ENCODE data around the gene ROS1. TPM values are rescaled to one million over a fixed set of nuclear protein-coding genes. Genes with fewer than 3 reads are reported as not detected.

The ROS1 gene
- polyA plus RNA-seq, 3 donors: not detected

DNA sequence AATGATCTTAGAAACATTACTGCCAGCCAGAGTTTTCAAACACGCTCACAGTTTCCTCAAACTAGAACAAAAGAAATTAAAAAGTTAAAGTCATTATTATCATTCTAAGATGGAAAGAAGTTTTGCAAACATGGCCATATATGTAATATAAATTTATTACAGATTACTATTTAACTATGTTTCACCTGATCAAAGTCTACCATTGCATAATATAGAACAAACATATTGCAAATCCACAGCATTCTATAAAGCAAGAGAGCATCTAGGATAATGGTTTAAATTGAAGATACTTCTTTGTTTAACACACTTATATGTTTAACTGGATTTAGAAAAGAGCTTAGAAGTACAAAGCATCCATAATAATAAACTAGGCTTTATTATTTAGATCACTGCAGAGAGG, 30.5 kb upstream of the ROS1 start:
- H4K20me1 ChIP-seq (ENCODE audit: insufficient read depth, low read length): no peaks in the 10 kb centered on the region
- no peak for TF ChIP-seq CTCF (IDR thresholded peaks at IDR 0.05)
- no peak overlapping the region for H3K27ac ChIP-seq (ENCODE audit: low read depth in 1 of 2, low read length in 2 of 2)
- H3K79me2 ChIP-seq (ENCODE audit: insufficient read depth, low read length): no peaks in the 10 kb centered on the region
- Mint-ChIP-seq H3K36me3 (no peaks in the 10 kb centered on the region), H3K27me3 (ENCODE audit: low read depth in 3 of 3) (peaks cover 0 to 7% (median 2%) of the 10 kb centered on the region in 3 donors), H3K4me1 (peaks cover 11% of the 10 kb centered on the region), H3K27ac (no peak overlapping the region), H3K4me3 (no peak overlapping the region), H3K9me3 (no peaks in the 10 kb centered on the region)
- no peaks in the 10 kb centered on the region for H3K27me3 ChIP-seq (ENCODE audit: control insufficient read depth in 2 of 2, insufficient read depth in 2 of 2, low read length in 2 of 2)
- H3K4me3 ChIP-seq (replicated peaks in 1 of 3; ENCODE audit: low read depth in 2 of 3, low read length in 3 of 3): no peak overlapping the region
- no peak overlapping the region for H3K9ac ChIP-seq (ENCODE audit: insufficient read depth, low read length, poor library complexity, severe bottlenecking)
- no peak overlapping the region for H3K4me2 ChIP-seq (replicated peaks; ENCODE audit: extremely low read depth, low read length, poor library complexity, severe bottlenecking)
- H3K4me1 ChIP-seq (ENCODE audit: control insufficient read depth in 1 of 2, insufficient read depth in 2 of 2, low read length in 2 of 2): peaks cover 8% of the 10 kb centered on the region in 2 donors
- DNase-seq: no peak
- H3K36me3 ChIP-seq (replicated peaks in 1 of 2; ENCODE audit: control insufficient read depth in 1 of 2, insufficient read depth in 2 of 2, low read length in 2 of 2): no peaks in the 10 kb centered on the region
- intact Hi-C loops (cut with micrococcal nuclease): no loop called here
- H3K9me3 ChIP-seq (replicated peaks in 1 of 2; ENCODE audit: control insufficient read depth in 1 of 2, insufficient read depth in 1 of 2, low read length in 2 of 2): no peaks in the 10 kb centered on the region
- no CpG with 5 or more reads among the region's 1 CpG for WGBS (ENCODE audit: insufficient coverage)
- H2AFZ ChIP-seq (ENCODE audit: insufficient read depth, low read depth, low read length, poor library complexity, severe bottlenecking): no peak overlapping the region

DNA sequence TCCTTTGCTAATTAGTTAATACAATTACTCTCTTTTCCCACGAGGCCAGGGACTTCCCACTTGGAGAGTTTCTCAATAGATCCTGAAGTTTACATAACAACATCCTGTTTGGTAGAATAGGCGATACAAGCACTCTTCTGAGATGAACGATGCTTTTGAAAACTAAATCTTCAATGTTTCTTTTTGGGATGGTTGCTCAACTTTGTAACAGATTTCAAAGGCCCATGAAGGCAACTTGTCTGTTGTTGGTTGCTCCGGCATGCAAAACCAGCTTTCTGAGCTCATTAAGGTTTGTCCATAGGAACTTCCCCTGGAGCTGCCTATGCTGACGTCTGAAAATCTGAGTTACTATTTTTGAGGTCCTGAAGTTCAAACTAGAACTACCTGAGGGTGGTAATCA, 25.9 kb upstream of the ROS1 start:
- Mint-ChIP-seq H3K36me3 (no peaks in the 10 kb centered on the region), H3K4me1 (peaks cover 12% of the 10 kb centered on the region), H3K27me3 (ENCODE audit: low read depth in 3 of 3) (peaks cover 11 to 21% (median 18%) of the 10 kb centered on the region in 3 donors), H3K27ac (peak overlapping the region in 2 of 7 donors; percentile 29 to 64), H3K4me3 (peak overlapping the region in 1 of 2 donors; percentile 47), H3K9me3 (no peaks in the 10 kb centered on the region)
- peaks cover 3 to 5% of the 10 kb centered on the region in 2 donors for H3K27me3 ChIP-seq (ENCODE audit: control insufficient read depth in 2 of 2, insufficient read depth in 2 of 2, low read length in 2 of 2)
- H3K4me1 ChIP-seq (ENCODE audit: control insufficient read depth in 1 of 2, insufficient read depth in 2 of 2, low read length in 2 of 2): peaks cover 8% of the 10 kb centered on the region in 2 donors
- TF ChIP-seq CTCF (IDR thresholded peaks at IDR 0.05): no peak
- H3K27ac ChIP-seq (ENCODE audit: low read depth in 1 of 2, low read length in 2 of 2): no peak overlapping the region
- DNase-seq: peak in 2 of 3 donors; percentile 10 to 26
- no peak overlapping the region for H3K9ac ChIP-seq (ENCODE audit: insufficient read depth, low read length, poor library complexity, severe bottlenecking)
- no peaks in the 10 kb centered on the region for H4K20me1 ChIP-seq (ENCODE audit: insufficient read depth, low read length)
- no peak overlapping the region for H3K4me2 ChIP-seq (replicated peaks; ENCODE audit: extremely low read depth, low read length, poor library complexity, severe bottlenecking)
- no peak overlapping the region for H3K4me3 ChIP-seq (replicated peaks in 1 of 3; ENCODE audit: low read depth in 2 of 3, low read length in 3 of 3)
- no peaks in the 10 kb centered on the region for H3K9me3 ChIP-seq (replicated peaks in 1 of 2; ENCODE audit: control insufficient read depth in 1 of 2, insufficient read depth in 1 of 2, low read length in 2 of 2)
- H3K36me3 ChIP-seq (replicated peaks in 1 of 2; ENCODE audit: control insufficient read depth in 1 of 2, insufficient read depth in 2 of 2, low read length in 2 of 2): no peaks in the 10 kb centered on the region
- H3K79me2 ChIP-seq (ENCODE audit: insufficient read depth, low read length): no peaks in the 10 kb centered on the region
- no peak overlapping the region for H2AFZ ChIP-seq (ENCODE audit: insufficient read depth, low read depth, low read length, poor library complexity, severe bottlenecking)
- WGBS (ENCODE audit: insufficient coverage): 6% methylated on average over 2 of the region's 5 CpGs
- intact Hi-C loops (cut with micrococcal nuclease): loop anchor here in 1 of 2 donors (2.0 kb wide), 1 partner anchor 107 kb away; no protein-coding TSS in a partner anchor

All from CD14-positive monocyte (primary cell).